Natural killer cell (primary cell): ENCODE measurements around the gene CREB5. TPM values are rescaled to one million over a fixed set of nuclear protein-coding genes. Genes with fewer than 3 reads are reported as not detected.

ENCODE experiments used
- ATAC-seq, 3 donors: fragments of 150-1000 bp in 2 of 3; fragments of 200-7000 bp in 1 of 3; cut with Tn5 transposase; 1 replicate in 1 of 3; 2 replicates in 2 of 3; pipeline ENCODE4 v1.10.0; 2021; ENCODE audit warnings: mild to moderate bottlenecking in 2 of 3, moderate library complexity in 2 of 3
- DNase-seq, 2 donors: peaks; one replicate each; pipeline versions ENCODE4 v3.0.0 to v3.0.0-alpha.2; 2013 to 2021; ENCODE audit warnings: mixed read lengths in 1 of 2
- H3K27ac ChIP-seq: one replicate; pipeline ENCODE4 v1.5.1; 2013; ENCODE audit warnings: mild to moderate bottlenecking, low read length
- H3K27me3 ChIP-seq: one replicate; pipeline ENCODE4 v1.6.1; 2013; ENCODE audit warnings: low read length; ENCODE audit not compliant: control insufficient read depth, insufficient read depth
- H3K36me3 ChIP-seq: one replicate; pipeline ENCODE4 v1.6.1; 2013; ENCODE audit warnings: low read length; ENCODE audit not compliant: control insufficient read depth, insufficient read depth
- H3K4me1 ChIP-seq: one replicate; pipeline ENCODE4 v1.6.1; 2013; ENCODE audit warnings: low read length; ENCODE audit not compliant: control insufficient read depth, insufficient read depth
- H3K4me3 ChIP-seq: one replicate; pipeline ENCODE4 v1.5.1; 2013; ENCODE audit warnings: low read length
- H3K9me3 ChIP-seq: one replicate; pipeline ENCODE4 v1.6.1; 2013; ENCODE audit warnings: low read length; ENCODE audit not compliant: control insufficient read depth, insufficient read depth
- H3K27ac Mint-ChIP-seq, 2 donors: one replicate each; pipeline ENCODE4 v1.8.0; 2022; ENCODE audit warnings: mild to moderate bottlenecking in 2 of 2, mixed read lengths in 2 of 2, moderate library complexity in 1 of 2
- H3K27me3 Mint-ChIP-seq, 2 donors: one replicate each; pipeline ENCODE4 v1.8.0; 2022; ENCODE audit warnings: low read depth in 2 of 2, mixed read lengths in 2 of 2
- H3K36me3 Mint-ChIP-seq: one replicate; pipeline ENCODE4 v1.8.0; 2022; ENCODE audit warnings: mixed read lengths
- H3K4me1 Mint-ChIP-seq, 2 donors: one replicate each; pipeline ENCODE4 v1.8.0; 2022; ENCODE audit warnings: mixed read lengths in 2 of 2
- H3K4me3 Mint-ChIP-seq: one replicate; pipeline ENCODE4 v1.8.0; 2022; ENCODE audit warnings: mild to moderate bottlenecking, moderate library complexity, mixed read lengths
- H3K9me3 Mint-ChIP-seq, 2 donors: one replicate each; pipeline ENCODE4 v1.8.0; 2022; ENCODE audit warnings: mixed read lengths in 2 of 2
- WGBS: methylation state at CpG from one replicate; pipeline ENCODE4 v1.1.7; 2013; ENCODE audit warnings: missing lambda C conversion rate; ENCODE audit not compliant: insufficient coverage; 5-methylcytosine and 5-hydroxymethylcytosine counted together
- intact Hi-C: fragments of 100-400 bp; cut with micrococcal nuclease; formaldehyde crosslinking; loops from one replicate; pipeline ENCODE4 v1.14.2; 2022
- total RNA-seq, 4 donors: library from RNA; stranded (reverse); fragments of 120-200 nt in 1 of 4; gene quantifications; one replicate each; pipeline versions ENCODE4 v1.2.3 to v1.2.4, GENCODE V29; 2013 to 2022
- TF ChIP-seq, protein P1 (sequence below): fragments of 200-600 bp; IDR thresholded peaks from one replicate; pipeline ENCODE4 v1.8.0; 2022; ENCODE audit warnings: antibody characterized with exemption

The CREB5 gene
- total RNA-seq, 3 donors from 2014 or later (not counting 1 experiment from before 2014, with no cell fraction given): 0.52 to 7.0 (median 0.89) TPM

DNA sequence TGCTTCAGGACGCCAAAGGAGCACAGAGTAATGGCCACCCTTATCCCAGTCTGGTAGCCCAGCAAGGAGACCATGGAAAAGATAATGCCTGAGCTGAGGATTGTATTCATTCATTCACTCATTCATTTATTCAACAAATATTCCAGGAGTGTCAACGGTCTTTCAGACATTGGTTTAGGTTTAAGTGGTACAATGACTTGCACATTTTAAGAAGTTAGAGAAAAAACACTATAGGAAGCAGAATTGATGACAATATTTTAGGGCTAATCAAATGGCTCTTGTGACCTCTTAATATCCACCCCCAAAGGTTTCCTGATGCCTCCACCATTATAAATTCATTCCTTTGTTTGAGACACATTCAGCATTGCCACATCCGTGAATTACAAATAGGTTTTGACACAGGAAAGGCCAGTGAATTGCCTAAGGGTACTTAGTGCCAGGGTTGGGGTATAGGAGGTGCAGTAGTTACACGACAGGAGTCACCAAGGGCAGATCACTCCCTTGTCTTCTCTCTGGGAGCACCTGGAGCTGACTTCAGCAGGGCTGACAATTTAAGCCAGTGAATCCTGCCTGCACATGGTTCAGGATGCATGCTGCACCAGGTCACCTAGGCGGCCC, 269.5 kb downstream of the CREB5 start:
- H3K4me1 Mint-ChIP-seq: no peaks in the 10 kb centered on the region
- 81% methylated on average over 4 of the region's 5 CpGs for WGBS
- H3K9me3 Mint-ChIP-seq: no peaks in the 10 kb centered on the region
- no peaks in the 10 kb centered on the region for H3K36me3 Mint-ChIP-seq
- H3K27ac Mint-ChIP-seq: no peak overlapping the region
- H3K27me3 ChIP-seq: peaks cover 3% of the 10 kb centered on the region
- no peak for DNase-seq
- peaks cover 18% of the 10 kb centered on the region for H3K4me1 ChIP-seq
- ATAC-seq: no peak
- H3K4me3 Mint-ChIP-seq: no peak overlapping the region
- no peaks in the 10 kb centered on the region for H3K36me3 ChIP-seq
- TF ChIP-seq, protein P1, sequence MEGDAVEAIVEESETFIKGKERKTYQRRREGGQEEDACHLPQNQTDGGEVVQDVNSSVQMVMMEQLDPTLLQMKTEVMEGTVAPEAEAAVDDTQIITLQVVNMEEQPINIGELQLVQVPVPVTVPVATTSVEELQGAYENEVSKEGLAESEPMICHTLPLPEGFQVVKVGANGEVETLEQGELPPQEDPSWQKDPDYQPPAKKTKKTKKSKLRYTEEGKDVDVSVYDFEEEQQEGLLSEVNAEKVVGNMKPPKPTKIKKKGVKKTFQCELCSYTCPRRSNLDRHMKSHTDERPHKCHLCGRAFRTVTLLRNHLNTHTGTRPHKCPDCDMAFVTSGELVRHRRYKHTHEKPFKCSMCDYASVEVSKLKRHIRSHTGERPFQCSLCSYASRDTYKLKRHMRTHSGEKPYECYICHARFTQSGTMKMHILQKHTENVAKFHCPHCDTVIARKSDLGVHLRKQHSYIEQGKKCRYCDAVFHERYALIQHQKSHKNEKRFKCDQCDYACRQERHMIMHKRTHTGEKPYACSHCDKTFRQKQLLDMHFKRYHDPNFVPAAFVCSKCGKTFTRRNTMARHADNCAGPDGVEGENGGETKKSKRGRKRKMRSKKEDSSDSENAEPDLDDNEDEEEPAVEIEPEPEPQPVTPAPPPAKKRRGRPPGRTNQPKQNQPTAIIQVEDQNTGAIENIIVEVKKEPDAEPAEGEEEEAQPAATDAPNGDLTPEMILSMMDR: no peak
- H3K27ac ChIP-seq: no peak overlapping the region
- no peaks in the 10 kb centered on the region for H3K9me3 ChIP-seq
- intact Hi-C loops: no loop called here
- H3K4me3 ChIP-seq: no peak overlapping the region
- peaks cover 14 to 26% of the 10 kb centered on the region in 2 donors for H3K27me3 Mint-ChIP-seq

- no peaks in the 10 kb centered on the region for H3K36me3 Mint-ChIP-seq
- H3K9me3 Mint-ChIP-seq: no peaks in the 10 kb centered on the region
- H3K36me3 ChIP-seq: no peaks in the 10 kb centered on the region
- no peak overlapping the region for H3K27ac ChIP-seq
- no peak overlapping the region for H3K27ac Mint-ChIP-seq
- H3K27me3 ChIP-seq: peaks cover 3% of the 10 kb centered on the region
- 92% methylated on average over 8 of the region's 8 CpGs for WGBS
- peaks cover 14 to 26% of the 10 kb centered on the region in 2 donors for H3K27me3 Mint-ChIP-seq
- intact Hi-C loops: no loop called here
- no peak overlapping the region for H3K4me3 Mint-ChIP-seq
- H3K4me1 ChIP-seq: peaks cover 18% of the 10 kb centered on the region
- no peaks in the 10 kb centered on the region for H3K9me3 ChIP-seq
- H3K4me1 Mint-ChIP-seq: no peaks in the 10 kb centered on the region
- no peak for ATAC-seq
- DNase-seq: no peak
- TF ChIP-seq, protein P1: no peak
- no peak overlapping the region for H3K4me3 ChIP-seq
Measured at GRCh38 chr7:28682801-28683200, 270.5 kb downstream of the CREB5 start.

GRCh38 chr7:28684650-28685241, 272.4 kb downstream of the CREB5 start:
- intact Hi-C loops: no loop called here
- H3K9me3 Mint-ChIP-seq: no peaks in the 10 kb centered on the region
- 6% methylated on average over 4 of the region's 5 CpGs for WGBS
- no peak for ATAC-seq
- H3K27ac ChIP-seq: peak overlapping the region; percentile 26
- H3K4me1 ChIP-seq: peaks cover 18% of the 10 kb centered on the region
- H3K4me1 Mint-ChIP-seq: no peaks in the 10 kb centered on the region
- peak overlapping the region; percentile 26 for H3K4me3 Mint-ChIP-seq
- H3K4me3 ChIP-seq: no peak overlapping the region
- no peaks in the 10 kb centered on the region for H3K36me3 ChIP-seq
- H3K9me3 ChIP-seq: no peaks in the 10 kb centered on the region
- TF ChIP-seq, protein P1: no peak
- H3K27ac Mint-ChIP-seq: no peak overlapping the region
- H3K36me3 Mint-ChIP-seq: no peaks in the 10 kb centered on the region
- H3K27me3 ChIP-seq: peaks cover 3% of the 10 kb centered on the region
- DNase-seq: no peak
- H3K27me3 Mint-ChIP-seq: peaks cover 17 to 34% of the 10 kb centered on the region in 2 donors
